ENCODE results near the gene TRIP12.

- TF ChIP-seq CTCF (IDR thresholded peaks at IDR 0.05): no peak
- TF ChIP-seq POLR2A (IDR thresholded peaks at IDR 0.05): no peak
- no peak for TF ChIP-seq POLR2AphosphoS5 (IDR thresholded peaks at IDR 0.05; ENCODE audit: insufficient read depth in 1 of 2, low read depth in 1 of 2)
Measured at GRCh38 chr2:229869226-229869625, 52.6 kb downstream of the TRIP12 start.
